HG02642 (cell line): ENCODE measurements around the gene SMIM36.
"Not testable (repeated sequence)": the region's sequence is repeated elsewhere in the genome, so short reads cannot be mapped to it uniquely, and the experiment has no call there.

Experiments
- ATAC-seq: cut with Tn5 transposase; IDR thresholded peaks from one replicate; pipeline ENCODE4 v1.9.1; 2021; ENCODE audit warnings: mild to moderate bottlenecking; ENCODE audit not compliant: unreplicated experiment, poor library complexity

The SMIM36 gene

DNA sequence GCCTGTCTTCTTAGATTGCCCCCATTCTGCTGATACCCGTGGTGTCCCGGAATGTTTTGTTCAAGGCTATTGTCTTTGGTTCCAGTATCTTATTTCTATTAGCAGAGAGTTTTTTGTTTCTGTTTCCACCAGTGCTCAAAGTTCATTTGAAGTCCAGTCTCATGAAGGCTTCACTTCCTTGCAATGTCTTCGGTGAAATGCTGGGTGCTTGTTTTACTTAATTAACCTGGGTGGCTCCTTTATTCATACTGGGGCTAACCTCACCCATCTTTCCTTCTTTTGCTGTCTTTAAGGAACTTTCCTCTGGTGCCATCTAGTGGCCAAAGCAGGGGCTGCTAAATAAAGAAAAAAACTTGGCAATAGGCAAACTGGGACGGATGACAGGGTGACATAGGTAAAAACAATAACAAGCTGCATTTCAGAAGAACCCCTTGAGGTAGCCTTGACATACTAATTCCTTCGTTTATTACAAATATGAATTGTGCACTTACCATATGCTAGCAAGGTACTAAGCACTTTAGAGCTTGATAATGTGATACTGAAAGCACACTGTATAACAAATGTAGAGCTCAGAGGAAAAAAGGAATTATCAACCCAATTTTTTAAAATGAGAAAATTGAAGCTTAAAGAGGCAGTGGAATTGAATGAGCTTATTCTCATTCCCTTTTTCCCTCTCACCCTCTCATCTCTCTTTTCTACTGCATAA, 2.8 kb upstream of the SMIM36 start:
- peak; percentile 69 for ATAC-seq

DNA sequence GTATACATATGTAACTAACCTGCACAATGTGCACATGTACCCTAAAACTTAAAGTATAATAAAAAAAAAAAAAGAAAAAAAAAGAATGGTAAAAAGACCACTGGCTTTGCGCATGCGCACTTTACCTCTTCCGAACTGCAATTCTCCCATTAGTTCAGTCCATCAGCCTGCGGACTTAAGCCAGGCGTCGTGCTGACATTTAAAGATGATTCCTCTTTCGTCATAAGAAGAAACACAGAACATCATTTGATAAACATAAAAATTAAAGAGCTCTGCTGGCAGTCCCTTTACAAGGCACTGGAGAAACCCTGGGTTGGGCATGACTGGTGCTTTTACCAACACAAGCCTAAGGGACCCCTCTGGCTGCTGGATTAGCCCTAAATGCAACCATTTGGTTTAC, 3.6 kb downstream of the SMIM36 start:
- not testable (repeated sequence) for ATAC-seq

DNA sequence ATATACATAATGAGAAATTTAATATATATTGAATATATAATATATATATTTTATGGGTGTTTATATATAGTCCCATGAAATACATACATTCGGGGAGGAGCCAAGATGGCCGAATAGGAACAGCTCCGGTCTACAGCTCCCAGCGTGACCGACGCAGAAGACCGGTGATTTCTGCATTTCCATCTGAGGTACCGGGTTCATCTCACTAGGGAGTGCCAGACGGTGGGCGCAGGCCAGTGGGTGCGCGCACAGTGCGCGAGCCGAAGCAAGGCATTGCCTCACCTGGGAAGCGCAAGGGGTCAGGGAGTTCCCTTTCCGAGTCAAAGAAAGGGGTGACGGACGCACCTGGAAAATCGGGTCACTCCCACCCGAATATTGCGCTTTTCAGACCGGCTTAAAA, 9.6 kb downstream of the SMIM36 start:
- not testable (repeated sequence) for ATAC-seq

DNA sequence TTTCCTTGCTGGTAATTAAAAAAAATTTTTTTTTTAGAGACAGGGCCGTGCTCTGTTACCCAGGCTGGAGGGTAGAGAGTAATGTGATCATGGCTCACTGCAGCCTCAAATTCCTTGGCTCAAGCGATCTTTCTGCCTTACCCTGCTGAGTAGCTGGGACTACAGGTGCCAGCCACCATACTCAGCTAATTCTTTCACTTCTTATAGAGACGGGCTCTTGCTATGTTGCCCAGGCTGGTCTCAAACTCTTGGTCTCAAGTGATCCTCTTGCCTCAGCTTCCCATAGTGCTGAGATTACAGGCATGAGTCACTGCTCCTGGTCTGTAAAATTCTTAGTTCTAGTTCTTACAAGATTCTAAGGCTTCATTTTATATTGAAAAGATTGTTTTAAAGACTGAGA, 11.1 kb downstream of the SMIM36 start:
- ATAC-seq: no peak

DNA sequence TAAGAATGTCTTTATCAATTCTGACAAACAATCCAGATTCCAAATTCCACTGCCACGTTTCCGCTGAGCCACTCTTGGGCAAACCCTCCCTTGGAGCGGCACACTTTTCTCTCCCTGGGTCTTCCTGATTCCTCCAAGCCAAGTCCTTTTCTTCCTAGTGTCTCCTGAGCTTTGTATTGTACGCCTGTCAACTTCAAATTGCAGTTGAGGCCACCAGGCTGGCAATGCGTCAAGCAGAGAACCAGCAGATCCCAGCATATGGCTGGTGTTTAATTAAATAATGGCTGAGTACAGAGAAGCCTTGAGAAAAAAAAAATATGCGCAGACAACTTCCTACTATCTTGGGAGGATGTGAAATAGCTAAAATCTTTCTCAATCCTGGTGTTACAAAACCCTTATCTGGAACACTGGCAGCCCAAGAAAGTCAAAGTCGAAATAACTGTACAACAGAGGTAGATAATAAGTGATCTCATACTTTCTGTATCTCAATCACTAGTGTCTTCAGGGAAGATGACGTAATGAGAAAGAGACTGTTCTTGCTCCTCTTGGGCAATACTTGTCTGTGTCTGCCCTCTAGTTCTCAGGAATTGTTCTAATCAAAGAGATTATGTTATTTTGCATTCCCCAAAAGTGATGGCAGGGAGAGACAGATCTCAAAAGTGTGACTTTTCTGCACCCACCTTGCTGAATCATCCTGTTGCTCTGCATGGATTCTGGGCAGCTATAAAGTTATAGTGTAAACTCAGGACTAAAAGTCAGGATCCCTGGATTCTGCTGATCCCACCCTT, 15.0 kb downstream of the SMIM36 start:
- no peak for ATAC-seq

DNA sequence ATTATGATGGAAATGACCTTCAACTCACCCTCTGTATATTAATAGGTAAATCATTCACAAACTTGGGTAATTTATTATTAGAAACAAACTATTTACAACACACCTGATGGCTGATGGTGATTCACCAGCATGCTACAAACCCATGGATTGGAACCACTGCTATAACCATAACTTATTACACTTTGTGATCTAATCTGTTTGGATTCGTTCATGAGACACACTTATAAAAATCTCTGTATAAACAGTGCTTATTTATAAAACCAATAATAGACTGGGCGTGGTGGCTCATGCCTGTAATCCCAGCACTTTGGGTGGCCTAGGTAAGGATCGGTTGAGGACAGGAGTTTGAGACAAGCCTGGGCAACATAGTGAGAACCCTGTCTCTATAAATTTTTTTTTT, 16.0 kb downstream of the SMIM36 start:
- no peak for ATAC-seq

DNA sequence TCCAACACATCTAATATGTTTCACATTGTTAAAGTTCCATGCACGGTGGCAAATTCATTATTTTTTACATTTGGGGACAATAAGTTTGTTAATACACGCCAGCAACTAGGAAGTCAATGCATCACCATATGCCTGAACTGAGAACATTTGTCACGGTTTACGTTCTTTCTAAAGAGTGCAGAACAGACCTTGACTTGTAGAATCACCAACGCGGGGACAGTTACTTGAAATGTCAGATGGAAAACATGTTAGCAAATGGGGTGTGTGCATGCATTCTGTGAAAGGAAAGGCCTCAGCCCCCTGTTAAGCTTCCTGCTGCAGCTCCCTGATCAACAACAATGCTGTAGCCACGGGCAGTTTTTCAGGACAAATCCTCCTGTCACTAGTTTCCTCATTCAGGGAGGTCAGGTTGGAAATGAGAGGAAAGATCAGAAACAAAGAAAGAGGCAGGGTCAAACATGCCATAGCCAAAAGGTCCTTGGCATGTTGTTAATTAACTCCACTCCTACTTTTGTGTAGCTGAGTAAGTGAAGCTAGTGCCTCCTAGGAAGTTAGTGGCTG, 18.4 kb downstream of the SMIM36 start:
- no peak for ATAC-seq

DNA sequence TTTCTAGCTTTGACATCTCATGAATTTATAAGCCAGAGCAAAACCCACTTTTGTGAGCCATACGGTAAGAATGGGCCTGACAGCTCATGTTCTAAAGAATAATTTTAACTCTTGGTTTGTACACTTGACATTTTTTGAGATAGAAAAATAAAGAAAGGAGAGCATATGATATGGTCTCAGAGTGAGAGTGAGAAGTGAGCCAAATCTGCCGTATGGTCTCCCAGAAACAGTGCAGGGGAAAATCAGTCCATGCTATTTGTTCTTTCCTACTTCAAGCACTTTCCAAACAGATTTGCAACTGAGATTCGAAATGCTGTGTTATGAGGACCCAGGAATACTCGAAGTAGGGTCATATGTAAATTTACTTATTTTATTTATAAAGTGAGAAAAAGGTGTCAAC, 20.9 kb downstream of the SMIM36 start:
- ATAC-seq: no peak

DNA sequence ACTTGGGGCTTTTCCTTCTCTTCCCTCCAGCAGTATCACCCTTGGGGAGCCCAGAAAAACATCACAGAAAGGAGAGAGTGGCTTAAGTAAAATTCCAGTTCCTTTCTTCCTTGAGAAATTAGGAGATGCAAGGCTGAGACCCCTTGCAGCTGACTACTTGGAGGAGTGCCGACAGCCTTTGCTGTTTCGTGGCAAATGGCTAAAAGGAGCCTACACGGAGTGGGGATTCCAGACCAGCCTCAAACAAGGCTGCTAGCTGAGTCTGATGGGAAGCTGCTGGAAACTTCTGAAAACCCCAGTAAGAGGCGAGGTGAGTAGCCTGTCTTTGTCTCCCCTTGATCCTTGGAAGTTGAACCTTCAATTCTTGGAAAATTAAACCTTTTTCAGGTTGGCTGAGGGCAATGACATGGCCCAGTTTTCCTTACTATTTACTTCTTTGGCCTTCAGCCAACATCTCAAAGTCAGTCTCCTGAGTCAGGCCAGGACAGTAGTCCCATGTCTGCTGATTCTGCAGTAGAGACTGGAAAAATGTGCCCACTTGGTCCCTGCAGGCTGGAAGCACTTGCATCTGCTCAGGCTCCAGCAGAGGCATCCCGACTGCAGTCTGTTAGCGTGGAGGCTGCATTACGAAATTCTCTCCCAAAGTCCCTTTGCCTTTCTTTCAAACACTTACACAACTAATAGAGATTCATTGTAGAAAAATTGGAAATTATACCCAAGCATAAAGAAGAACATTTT, 23.4 kb downstream of the SMIM36 start:
- ATAC-seq: no peak

DNA sequence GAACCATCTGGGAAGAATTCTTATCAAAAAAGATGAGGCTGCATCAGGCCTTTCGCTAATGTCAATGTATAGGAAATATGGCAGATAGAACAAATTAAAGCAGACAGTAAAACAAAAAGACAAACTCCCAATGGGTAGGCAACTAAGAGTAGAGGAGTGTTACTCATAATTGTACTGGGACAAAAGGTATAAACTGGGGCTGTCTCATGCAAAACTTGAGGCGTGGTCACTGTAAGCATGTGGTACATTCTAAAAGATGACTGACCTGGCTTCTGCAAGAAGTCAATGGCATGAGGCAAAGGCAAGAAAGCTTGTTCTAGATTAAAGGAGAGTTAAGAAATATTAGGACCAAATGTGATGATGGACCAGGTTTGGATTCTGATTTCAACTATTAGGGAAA, 26.7 kb downstream of the SMIM36 start:
- no peak for ATAC-seq

DNA sequence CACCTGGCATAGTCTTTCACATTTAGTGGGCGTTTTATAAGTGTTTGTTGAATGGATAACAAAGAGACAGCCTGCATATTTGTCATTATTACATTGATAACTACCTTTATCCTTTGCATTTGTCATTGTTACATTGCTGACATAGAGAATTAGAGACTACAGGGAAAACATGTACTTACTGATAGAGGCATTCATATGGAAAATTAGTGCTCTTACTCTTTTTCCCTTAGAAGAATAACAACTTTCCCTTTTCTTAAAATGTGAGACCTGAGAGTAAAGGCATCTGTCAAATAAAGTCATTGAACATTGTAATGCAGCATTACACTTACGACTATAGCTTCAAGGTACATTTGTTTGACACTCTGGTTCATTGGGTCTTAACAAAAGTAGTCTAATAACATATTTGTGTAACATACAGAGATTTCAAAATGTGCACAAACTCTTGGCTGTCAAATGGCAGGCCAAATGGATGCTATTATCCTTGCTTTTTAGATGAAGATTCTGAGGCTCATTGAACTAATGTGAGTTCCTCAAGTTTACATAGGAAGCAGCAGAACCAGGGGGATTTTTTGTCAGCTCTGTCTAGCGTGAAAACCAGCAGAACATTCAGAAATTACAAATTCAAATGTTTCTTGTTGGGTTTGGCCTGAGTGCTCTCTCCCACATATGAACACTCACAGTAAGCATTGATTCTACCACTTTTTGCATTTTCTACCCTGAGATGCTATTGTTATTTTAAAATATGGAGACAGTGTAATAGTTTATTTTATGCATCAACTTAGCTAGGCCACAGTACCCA, 28.5 kb downstream of the SMIM36 start:
- no peak for ATAC-seq

DNA sequence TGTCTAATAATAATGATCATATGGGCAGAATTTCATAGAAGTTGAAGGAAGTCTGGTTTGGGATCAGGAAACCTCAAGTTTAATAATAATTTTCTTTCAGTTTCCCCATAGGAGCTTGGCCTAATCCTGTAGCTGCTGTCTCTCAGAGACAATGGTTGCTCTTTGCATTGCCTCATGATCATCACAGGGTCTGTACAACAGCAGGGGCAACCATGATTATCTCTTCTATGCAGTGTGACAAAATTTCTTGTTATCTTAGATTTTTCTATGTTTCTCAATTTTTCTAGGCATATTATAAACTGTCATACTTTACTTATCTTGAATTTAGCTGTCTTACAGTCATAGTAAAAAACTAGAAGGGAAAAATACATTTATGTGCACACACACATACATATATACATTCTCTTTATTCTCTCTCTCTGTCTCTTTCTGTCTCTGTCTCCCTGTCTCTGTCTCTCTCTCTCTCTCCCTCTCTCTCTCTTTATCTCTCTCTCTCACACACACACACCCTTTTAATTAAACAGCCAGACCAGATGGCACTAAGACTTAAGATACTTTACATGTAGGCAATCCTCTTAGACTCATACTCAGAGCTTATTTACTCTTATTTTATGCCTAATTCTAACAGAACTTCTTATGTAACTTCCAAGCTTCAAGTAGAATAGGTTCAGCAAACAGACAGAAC, 30.5 kb downstream of the SMIM36 start:
- no peak for ATAC-seq

DNA sequence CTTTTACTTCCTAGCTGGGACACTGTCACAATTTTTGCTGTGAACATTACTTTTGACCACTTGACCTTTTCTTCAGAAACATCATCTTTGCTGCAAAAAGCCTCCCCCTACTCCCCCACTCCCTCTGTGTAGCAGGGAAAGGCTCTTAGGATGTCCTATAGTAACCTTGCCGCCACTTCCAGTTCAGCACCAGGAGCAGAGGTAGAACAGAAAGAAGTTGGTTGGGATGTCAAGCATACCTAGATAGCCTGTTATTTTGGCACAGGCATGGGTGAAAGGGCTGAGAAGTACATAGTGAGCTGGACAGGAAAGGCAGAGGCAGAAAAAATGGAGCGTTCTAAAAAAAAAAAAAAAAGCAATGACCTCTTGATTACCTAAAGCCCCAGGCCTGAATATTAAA, 31.3 kb downstream of the SMIM36 start:
- no peak for ATAC-seq

DNA sequence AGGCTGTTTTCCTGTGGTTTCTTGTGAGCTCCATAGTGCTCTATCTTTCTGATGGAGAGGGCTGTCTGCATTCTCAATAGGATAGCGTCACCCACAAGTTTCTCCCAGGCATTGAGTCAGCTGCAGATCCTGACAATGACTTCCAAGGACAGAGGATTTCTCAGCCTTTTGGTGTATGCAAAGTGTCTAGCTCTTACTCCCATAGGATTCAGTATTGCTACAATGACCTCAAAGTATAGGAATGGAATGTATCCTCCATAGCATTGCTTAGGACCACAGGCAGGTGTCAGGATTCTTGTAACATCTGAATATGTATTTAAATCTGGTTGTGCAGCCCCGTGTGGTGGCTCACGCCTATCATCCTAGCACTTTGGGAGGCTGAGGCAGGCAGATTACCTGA, 32.3 kb downstream of the SMIM36 start:
- ATAC-seq: no peak

DNA sequence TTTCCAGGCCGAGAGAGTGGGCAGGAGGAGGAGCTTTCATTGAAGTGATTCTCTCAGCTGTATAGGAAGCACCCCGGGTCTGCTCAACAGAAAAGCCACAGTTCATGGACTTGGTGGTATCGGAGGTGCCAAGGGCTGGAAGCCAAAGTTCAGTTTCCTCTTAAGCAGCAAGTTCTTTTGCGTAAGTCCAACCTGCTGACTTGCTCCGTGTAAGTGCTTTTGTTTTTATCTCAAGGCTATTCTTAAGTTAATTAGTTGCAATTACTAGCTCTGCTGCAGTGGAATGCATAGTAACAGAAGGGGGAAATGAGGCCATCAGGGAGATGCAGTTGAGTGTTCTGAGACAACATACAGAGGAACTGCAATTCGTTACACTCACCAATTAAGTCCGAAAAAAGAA, 44.6 kb downstream of the SMIM36 start:
- ATAC-seq: no peak

DNA sequence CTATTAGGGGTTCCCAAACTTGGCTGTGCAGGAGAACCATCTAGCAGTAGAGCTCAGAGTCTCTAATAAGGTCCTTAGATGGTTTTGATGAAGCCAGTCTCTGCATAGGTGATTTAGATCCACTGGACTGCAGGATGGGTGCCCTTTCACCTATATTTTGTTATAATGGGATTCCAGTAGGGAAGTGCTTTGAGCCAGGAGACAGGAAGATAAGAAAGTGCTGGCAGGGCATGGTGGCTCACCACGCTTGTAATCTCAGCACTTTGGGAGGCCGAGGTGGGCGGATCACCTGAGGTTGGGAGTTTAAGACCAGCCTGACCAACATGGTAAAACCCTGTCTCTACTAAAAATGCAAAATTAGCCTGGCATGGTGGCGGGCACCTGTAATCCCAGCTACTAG, 45.5 kb downstream of the SMIM36 start:
- ATAC-seq: not testable (repeated sequence)

DNA sequence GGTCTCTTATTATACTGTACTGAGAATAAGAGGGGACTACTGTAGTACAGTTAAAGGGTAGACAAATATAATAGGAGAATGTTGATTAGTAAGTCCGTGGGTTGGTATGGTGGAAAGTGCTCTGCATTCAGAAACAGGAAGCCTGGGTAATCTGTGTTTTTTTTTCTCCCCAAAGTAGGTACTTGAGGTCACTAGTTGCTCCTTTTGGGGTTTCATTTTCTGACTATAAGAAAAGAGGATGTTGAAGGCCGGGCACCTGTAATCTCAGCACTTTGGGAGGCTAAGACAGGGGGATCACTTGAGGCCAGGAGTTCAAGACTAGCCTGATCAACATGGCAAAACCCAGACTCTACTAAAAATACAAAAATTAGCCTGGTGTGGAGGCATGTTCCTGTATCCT, 47.7 kb downstream of the SMIM36 start:
- peak; percentile 72 for ATAC-seq

DNA sequence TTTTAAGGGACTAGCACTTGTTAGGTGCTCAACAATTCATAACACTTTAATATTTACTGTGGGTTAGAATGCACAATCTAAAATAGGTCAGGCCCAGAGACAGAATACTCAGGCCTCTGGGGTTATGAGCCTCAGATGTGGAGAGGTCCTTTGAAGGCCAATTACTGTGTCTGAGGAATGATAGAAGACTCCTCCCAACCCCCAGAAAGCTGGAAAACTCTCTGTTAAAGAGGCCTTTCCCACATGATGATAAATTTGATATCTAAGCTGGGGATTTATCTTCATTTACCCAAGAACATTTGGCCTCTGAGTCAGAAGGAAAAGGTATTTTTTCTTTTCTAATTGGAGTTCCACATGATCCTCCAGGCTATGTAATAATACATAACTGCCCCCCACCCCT, 48.5 kb downstream of the SMIM36 start:
- ATAC-seq: no peak

DNA sequence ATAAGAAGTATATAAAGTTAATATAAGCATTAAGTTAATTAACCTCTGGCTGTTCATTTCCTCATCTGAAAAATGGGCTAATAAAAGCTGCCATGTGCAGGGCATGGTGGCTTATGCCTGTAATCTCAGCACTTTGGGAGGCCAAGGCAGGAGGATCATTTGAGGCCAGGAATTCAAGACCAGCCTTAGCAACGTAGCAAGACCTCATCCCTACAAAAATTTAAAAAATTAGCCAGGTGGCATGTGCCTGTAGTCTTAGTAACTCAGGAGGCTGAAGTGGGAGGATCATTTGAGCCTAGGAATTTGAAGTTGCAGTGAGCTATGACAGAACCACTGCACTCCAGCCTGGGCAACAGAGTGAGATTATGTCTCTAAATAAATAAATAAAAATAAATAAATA, 49.0 kb downstream of the SMIM36 start:
- ATAC-seq: no peak

DNA sequence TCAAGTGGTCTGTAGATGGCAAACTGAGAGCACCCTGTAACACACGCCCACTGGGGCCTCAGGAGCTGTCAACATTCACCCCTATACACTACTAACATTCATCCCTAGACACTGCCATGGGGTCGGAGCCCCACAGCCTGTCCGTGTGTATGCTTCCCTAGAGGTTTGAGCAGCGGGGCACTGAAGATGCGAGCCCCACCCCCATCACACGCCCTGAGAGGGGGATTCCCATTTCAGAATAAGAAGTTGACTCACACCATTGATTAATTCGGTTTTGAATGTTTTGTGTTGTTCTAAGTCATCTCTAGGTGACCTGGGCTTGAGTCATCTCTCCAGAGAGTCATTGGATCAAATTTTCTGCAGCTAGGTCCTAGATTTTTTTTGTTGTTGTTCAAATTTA, 52.3 kb downstream of the SMIM36 start:
- peak; percentile 55 for ATAC-seq
